ENCODE results near the gene CNGA1.
"Not testable (repeated sequence)": the region's sequence is repeated elsewhere in the genome, so short reads cannot be mapped to it uniquely, and the experiment has no call there.

CNGA1 gene

GRCh38 chr4:47954677-47955076 lies 61.8 kb downstream of the CNGA1 start:
- no peak overlapping the region for H3K27ac ChIP-seq (ENCODE audit: low read length)
- no peak overlapping the region for H3K4me3 ChIP-seq (ENCODE audit: low read depth in 1 of 2, low read length in 2 of 2)
- H3K27me3 ChIP-seq (ENCODE audit: low read depth, low read length), result no peaks in the 10 kb centered on the region
- no peaks in the 10 kb centered on the region for H3K36me3 ChIP-seq (ENCODE audit: control insufficient read depth in 1 of 2, insufficient read depth in 2 of 2, low read length in 2 of 2)
- H3K4me1 ChIP-seq (ENCODE audit: control insufficient read depth in 1 of 2, insufficient read depth in 2 of 2, low read length in 2 of 2), result no peaks in the 10 kb centered on the region
- H3K9me3 ChIP-seq (ENCODE audit: control insufficient read depth in 1 of 2, low read length in 2 of 2), result no peaks in the 10 kb centered on the region

- Histone ChIP-seq H3K36me3 (ENCODE audit: control insufficient read depth in 1 of 2, insufficient read depth in 2 of 2, low read length in 2 of 2) (no peaks in the 10 kb centered on the region), H3K4me1 (ENCODE audit: control insufficient read depth in 1 of 2, insufficient read depth in 2 of 2, low read length in 2 of 2) (no peaks in the 10 kb centered on the region), H3K4me3 (ENCODE audit: low read depth in 1 of 2, low read length in 2 of 2) (no peak overlapping the region), H3K9me3 (ENCODE audit: control insufficient read depth in 1 of 2, low read length in 2 of 2) (no peaks in the 10 kb centered on the region), H3K27me3 (ENCODE audit: low read depth, low read length) (no peaks in the 10 kb centered on the region), H3K27ac (ENCODE audit: low read length) (no peak overlapping the region)
Observed at GRCh38 chr4:47954245-47954644, 62.2 kb downstream of the CNGA1 start.

GRCh38 chr4:47945930-47946726 lies 70.4 kb downstream of the CNGA1 start:
- Histone ChIP-seq H3K4me1 (ENCODE audit: control insufficient read depth in 1 of 2, insufficient read depth in 2 of 2, low read length in 2 of 2) (no peaks in the 10 kb centered on the region), H3K9me3 (ENCODE audit: control insufficient read depth in 1 of 2, low read length in 2 of 2) (no peaks in the 10 kb centered on the region), H3K27ac (ENCODE audit: low read length) (no peak overlapping the region), H3K27me3 (ENCODE audit: low read depth, low read length) (no peaks in the 10 kb centered on the region), H3K4me3 (ENCODE audit: low read depth in 1 of 2, low read length in 2 of 2) (no peak overlapping the region), H3K36me3 (ENCODE audit: control insufficient read depth in 1 of 2, insufficient read depth in 2 of 2, low read length in 2 of 2) (no peaks in the 10 kb centered on the region)

GRCh38 chr4:47942081-47942819 lies 74.2 kb downstream of the CNGA1 start:
- Histone ChIP-seq H3K27me3 (ENCODE audit: low read depth, low read length) (no peaks in the 10 kb centered on the region), H3K36me3 (ENCODE audit: control insufficient read depth in 1 of 2, insufficient read depth in 2 of 2, low read length in 2 of 2) (no peaks in the 10 kb centered on the region), H3K27ac (ENCODE audit: low read length) (no peak overlapping the region), H3K9me3 (ENCODE audit: control insufficient read depth in 1 of 2, low read length in 2 of 2) (no peaks in the 10 kb centered on the region), H3K4me3 (ENCODE audit: low read depth in 1 of 2, low read length in 2 of 2) (no peak overlapping the region), H3K4me1 (ENCODE audit: control insufficient read depth in 1 of 2, insufficient read depth in 2 of 2, low read length in 2 of 2) (no peaks in the 10 kb centered on the region)

GRCh38 chr4:47939456-47939855 lies 77.0 kb downstream of the CNGA1 start:
- Histone ChIP-seq H3K9me3 (ENCODE audit: control insufficient read depth in 1 of 2, low read length in 2 of 2) (no peaks in the 10 kb centered on the region), H3K36me3 (ENCODE audit: control insufficient read depth in 1 of 2, insufficient read depth in 2 of 2, low read length in 2 of 2) (no peaks in the 10 kb centered on the region), H3K4me3 (ENCODE audit: low read depth in 1 of 2, low read length in 2 of 2) (no peak overlapping the region), H3K27ac (ENCODE audit: low read length) (no peak overlapping the region), H3K4me1 (ENCODE audit: control insufficient read depth in 1 of 2, insufficient read depth in 2 of 2, low read length in 2 of 2) (no peaks in the 10 kb centered on the region), H3K27me3 (ENCODE audit: low read depth, low read length) (no peaks in the 10 kb centered on the region)

GRCh38 chr4:47936336-47936735 lies 80.1 kb downstream of the CNGA1 start:
- no peak overlapping the region for H3K4me3 ChIP-seq (ENCODE audit: low read depth in 1 of 2, low read length in 2 of 2)
- H3K36me3 ChIP-seq (ENCODE audit: control insufficient read depth in 1 of 2, insufficient read depth in 2 of 2, low read length in 2 of 2), result no peaks in the 10 kb centered on the region
- H3K9me3 ChIP-seq (ENCODE audit: control insufficient read depth in 1 of 2, low read length in 2 of 2), result no peaks in the 10 kb centered on the region
- H3K27me3 ChIP-seq (ENCODE audit: low read depth, low read length), result no peaks in the 10 kb centered on the region
- H3K27ac ChIP-seq (ENCODE audit: low read length), result no peak overlapping the region
- no peaks in the 10 kb centered on the region for H3K4me1 ChIP-seq (ENCODE audit: control insufficient read depth in 1 of 2, insufficient read depth in 2 of 2, low read length in 2 of 2)

GRCh38 chr4:47933840-47934239 lies 82.6 kb downstream of the CNGA1 start:
- Histone ChIP-seq H3K4me3 (ENCODE audit: low read depth in 1 of 2, low read length in 2 of 2) (no peak overlapping the region), H3K4me1 (ENCODE audit: control insufficient read depth in 1 of 2, insufficient read depth in 2 of 2, low read length in 2 of 2) (no peaks in the 10 kb centered on the region), H3K27ac (ENCODE audit: low read length) (no peak overlapping the region), H3K36me3 (ENCODE audit: control insufficient read depth in 1 of 2, insufficient read depth in 2 of 2, low read length in 2 of 2) (no peaks in the 10 kb centered on the region), H3K27me3 (ENCODE audit: low read depth, low read length) (no peaks in the 10 kb centered on the region), H3K9me3 (ENCODE audit: control insufficient read depth in 1 of 2, low read length in 2 of 2) (no peaks in the 10 kb centered on the region)

GRCh38 chr4:47930971-47931804 lies 85.3 kb downstream of the CNGA1 start:
- H3K4me1 ChIP-seq (ENCODE audit: control insufficient read depth in 1 of 2, insufficient read depth in 2 of 2, low read length in 2 of 2), result peaks cover 0 to 5% of the 10 kb centered on the region in 2 donors
- no peak overlapping the region for H3K27ac ChIP-seq (ENCODE audit: low read length)
- no peaks in the 10 kb centered on the region for H3K27me3 ChIP-seq (ENCODE audit: low read depth, low read length)
- no peaks in the 10 kb centered on the region for H3K9me3 ChIP-seq (ENCODE audit: control insufficient read depth in 1 of 2, low read length in 2 of 2)
- H3K36me3 ChIP-seq (ENCODE audit: control insufficient read depth in 1 of 2, insufficient read depth in 2 of 2, low read length in 2 of 2), result no peaks in the 10 kb centered on the region
- H3K4me3 ChIP-seq (ENCODE audit: low read depth in 1 of 2, low read length in 2 of 2), result no peak overlapping the region

- no peak overlapping the region for H3K27ac ChIP-seq (ENCODE audit: low read length)
- no peaks in the 10 kb centered on the region for H3K9me3 ChIP-seq (ENCODE audit: control insufficient read depth in 1 of 2, low read length in 2 of 2)
- no peak overlapping the region for H3K4me3 ChIP-seq (ENCODE audit: low read depth in 1 of 2, low read length in 2 of 2)
- H3K27me3 ChIP-seq (ENCODE audit: low read depth, low read length), result no peaks in the 10 kb centered on the region
- peaks cover 0 to 5% of the 10 kb centered on the region in 2 donors for H3K4me1 ChIP-seq (ENCODE audit: control insufficient read depth in 1 of 2, insufficient read depth in 2 of 2, low read length in 2 of 2)
- H3K36me3 ChIP-seq (ENCODE audit: control insufficient read depth in 1 of 2, insufficient read depth in 2 of 2, low read length in 2 of 2), result no peaks in the 10 kb centered on the region
Observed at GRCh38 chr4:47929682-47930201, 86.7 kb downstream of the CNGA1 start.

- no peak overlapping the region for H3K27ac ChIP-seq (ENCODE audit: low read length)
- peak overlapping the region; percentile 39 to 43 for H3K4me3 ChIP-seq (ENCODE audit: low read depth in 1 of 2, low read length in 2 of 2)
- H3K27me3 ChIP-seq (ENCODE audit: low read depth, low read length), result no peaks in the 10 kb centered on the region
- H3K9me3 ChIP-seq (ENCODE audit: control insufficient read depth in 1 of 2, low read length in 2 of 2), result no peaks in the 10 kb centered on the region
- peaks cover 0 to 5% of the 10 kb centered on the region in 2 donors for H3K4me1 ChIP-seq (ENCODE audit: control insufficient read depth in 1 of 2, insufficient read depth in 2 of 2, low read length in 2 of 2)
- no peaks in the 10 kb centered on the region for H3K36me3 ChIP-seq (ENCODE audit: control insufficient read depth in 1 of 2, insufficient read depth in 2 of 2, low read length in 2 of 2)
Observed at GRCh38 chr4:47926667-47927258, 89.7 kb downstream of the CNGA1 start.

GRCh38 chr4:47923261-47923608 lies 93.2 kb downstream of the CNGA1 start:
- not testable (repeated sequence) for H3K36me3 ChIP-seq (ENCODE audit: control insufficient read depth in 1 of 2, insufficient read depth in 2 of 2, low read length in 2 of 2); H3K9me3 ChIP-seq (ENCODE audit: control insufficient read depth in 1 of 2, low read length in 2 of 2); H3K27ac ChIP-seq (ENCODE audit: low read length); H3K4me3 ChIP-seq (ENCODE audit: low read depth in 1 of 2, low read length in 2 of 2); H3K4me1 ChIP-seq (ENCODE audit: control insufficient read depth in 1 of 2, insufficient read depth in 2 of 2, low read length in 2 of 2); H3K27me3 ChIP-seq (ENCODE audit: low read depth, low read length)

All from muscle layer of duodenum (tissue), 2 donors.